Measurements from ENCODE around the gene DGKD. TPM values are rescaled to one million over a fixed set of nuclear protein-coding genes. Genes with fewer than 3 reads are reported as not detected.

Gene DGKD
- total and polyA plus RNA-seq, 5 experiments from 2014 or later: 29.3 to 315 (median 44.5) TPM

DNA sequence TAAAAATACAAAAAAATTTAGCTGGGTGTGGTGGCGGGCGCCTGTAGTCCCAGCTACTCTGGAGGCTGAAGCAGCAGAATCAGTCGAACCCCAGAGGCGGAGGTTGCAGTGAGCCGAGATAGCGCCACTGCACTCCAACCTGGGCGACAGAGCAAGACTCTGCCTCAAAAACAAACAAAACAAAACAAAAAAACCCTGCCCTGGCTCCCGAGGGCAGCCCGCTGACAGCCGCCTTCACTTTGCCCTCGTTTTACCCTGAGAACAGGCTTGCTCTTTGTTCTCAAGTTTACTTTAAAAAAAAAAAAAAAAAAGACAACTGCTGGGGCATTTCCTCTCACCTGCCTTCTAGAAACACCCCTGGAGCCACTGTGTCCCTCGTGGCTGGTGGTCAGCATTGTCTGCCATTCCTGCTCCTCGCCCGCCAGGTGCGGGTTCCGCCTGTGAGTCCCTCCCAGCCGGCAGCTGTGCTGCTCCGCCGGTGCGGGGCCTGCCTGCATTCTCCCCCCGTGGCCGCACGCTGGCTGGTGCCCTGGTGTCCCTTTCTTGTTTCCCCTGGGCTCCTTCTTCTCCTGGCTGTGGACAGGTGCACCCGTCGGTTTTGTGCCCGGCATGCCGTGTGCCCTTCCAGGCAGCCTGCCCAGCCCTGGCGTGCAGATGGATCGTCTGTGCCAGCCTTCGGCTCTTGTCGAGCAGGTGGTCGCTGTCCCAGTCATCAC is 106.6 kb downstream of the DGKD start:
- Mint-ChIP-seq H3K36me3 (peaks cover 4 to 89% (median 30%) of the 10 kb centered on the region in 3 donors), H3K9me3 (no peaks in the 10 kb centered on the region), H3K27ac (no peak overlapping the region), H3K4me3 (peak overlapping the region in 1 of 10 donors; percentile 6), H3K27me3 (no peaks in the 10 kb centered on the region), H3K4me1 (peaks cover 0 to 5% (median 1%) of the 10 kb centered on the region in 4 donors)
- POLR2A ChIA-PET: interaction anchor here (0.7 kb wide), 2 partner anchors 37 to 59 kb away, joined by 3 to 4 read pairs; no protein-coding TSS in a partner anchor
- ATAC-seq: no peak
- DNase-seq: no peak

DNA sequence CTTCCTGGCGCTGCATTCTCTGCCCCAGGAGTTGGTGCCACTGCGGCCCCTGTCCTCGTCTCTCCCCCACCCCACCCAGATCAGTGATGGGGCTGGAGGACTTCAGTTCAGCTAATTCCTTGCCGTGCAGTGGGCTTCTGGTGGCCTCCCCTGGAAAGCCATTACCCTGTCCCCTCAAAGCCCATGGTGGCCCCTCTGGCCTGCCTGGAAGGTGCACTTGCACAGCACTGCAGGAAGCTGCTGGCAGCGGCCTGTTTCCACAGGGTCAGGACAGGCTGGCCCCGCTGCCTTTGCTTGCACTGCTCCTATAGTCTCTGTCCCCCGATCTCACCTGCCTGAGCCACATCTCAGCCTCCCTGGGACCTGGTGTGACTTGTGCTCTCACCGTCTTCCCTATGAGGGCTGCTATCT is 107.2 kb downstream of the DGKD start:
- POLR2A ChIA-PET: no interaction called here
- DNase-seq (no peak), ATAC-seq (no peak)
- peaks cover 4 to 89% (median 32%) of the 10 kb centered on the region in 3 donors for H3K36me3 Mint-ChIP-seq
- H3K27me3 Mint-ChIP-seq: no peaks in the 10 kb centered on the region
- H3K9me3 Mint-ChIP-seq: no peaks in the 10 kb centered on the region
- no peak overlapping the region for H3K4me3 Mint-ChIP-seq
- H3K4me1 Mint-ChIP-seq: peaks cover 0 to 7% (median 1%) of the 10 kb centered on the region in 4 donors
- H3K27ac Mint-ChIP-seq: peak overlapping the region in 2 of 10 donors; percentile 52 to 74

DNA sequence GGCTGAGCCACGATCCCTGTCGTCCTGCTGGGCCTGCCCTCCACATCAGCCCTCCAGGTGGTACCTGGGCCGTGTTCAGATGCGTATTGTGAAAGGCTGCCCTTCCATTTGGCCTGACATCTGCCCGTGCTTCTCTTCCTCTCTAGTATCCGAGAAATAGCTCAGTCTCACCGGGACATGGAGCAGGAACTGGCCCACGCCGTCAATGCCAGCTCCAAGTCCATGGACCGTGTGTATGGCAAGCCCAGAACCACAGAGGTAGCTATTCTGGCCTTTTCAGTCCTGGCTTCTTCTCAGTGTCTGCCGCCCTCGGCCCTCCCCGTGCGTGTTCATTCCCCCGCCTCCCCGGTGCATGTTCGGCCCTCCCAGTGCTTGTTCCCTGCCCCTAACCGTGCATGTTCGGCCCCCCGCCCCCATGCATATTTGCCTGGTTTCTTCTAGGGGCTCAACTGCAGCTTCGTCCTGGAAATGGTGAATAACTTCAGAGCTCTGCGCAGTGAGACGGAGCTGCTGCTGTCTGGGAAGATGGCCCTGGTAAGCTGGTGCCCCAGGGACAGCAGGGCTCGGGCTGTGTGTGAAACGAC is 108.0 kb downstream of the DGKD start:
- POLR2A ChIA-PET: no interaction called here
- ATAC-seq (no peak), DNase-seq (no peak)
- Mint-ChIP-seq H3K36me3 (peaks cover 4 to 91% (median 35%) of the 10 kb centered on the region in 3 donors), H3K4me1 (peaks cover 0 to 6% (median 1%) of the 10 kb centered on the region in 4 donors), H3K27me3 (no peaks in the 10 kb centered on the region), H3K9me3 (no peaks in the 10 kb centered on the region), H3K27ac (peak overlapping the region in 5 of 10 donors; percentile 36 to 87 (median 67)), H3K4me3 (no peak overlapping the region)

DNA sequence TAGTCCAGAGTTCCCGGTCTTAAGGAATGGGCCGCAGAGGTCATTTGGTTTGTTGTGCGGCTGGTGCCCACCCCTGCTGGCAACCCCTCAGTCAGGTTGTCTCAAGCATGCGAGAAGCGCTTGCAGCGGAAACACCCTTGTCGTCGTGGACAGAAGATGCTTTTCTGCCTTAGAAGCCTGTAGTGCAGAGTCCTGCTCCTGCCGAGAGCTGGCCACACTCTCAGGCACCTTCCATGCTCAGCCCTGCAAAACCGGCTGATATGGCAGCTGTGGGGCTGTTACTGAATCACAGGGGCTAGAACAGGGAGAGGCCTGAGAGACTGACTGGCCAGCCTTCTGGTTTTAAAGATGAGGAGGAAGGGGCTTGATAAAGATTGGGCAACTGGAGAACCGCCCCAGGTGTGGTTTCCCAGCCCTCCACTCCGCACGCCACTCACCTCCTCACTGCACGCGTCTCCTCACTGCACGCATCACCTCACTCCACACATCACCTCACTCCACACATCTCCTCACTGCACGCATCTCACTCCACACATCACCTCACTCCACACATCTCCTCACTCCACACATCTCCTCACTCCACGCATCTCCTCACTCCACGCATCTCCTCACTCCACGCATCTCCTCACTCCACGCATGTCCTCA is 108.7 kb downstream of the DGKD start:
- no peaks in the 10 kb centered on the region for H3K27me3 Mint-ChIP-seq
- H3K9me3 Mint-ChIP-seq: no peaks in the 10 kb centered on the region
- peaks cover 0 to 4% (median 0%) of the 10 kb centered on the region in 4 donors for H3K4me1 Mint-ChIP-seq
- H3K27ac Mint-ChIP-seq: peak overlapping the region in 2 of 10 donors; percentile 62 to 70
- H3K36me3 Mint-ChIP-seq: peaks cover 4 to 90% (median 31%) of the 10 kb centered on the region in 3 donors
- ATAC-seq (no peak), DNase-seq (no peak)
- POLR2A ChIA-PET: no interaction called here
- H3K4me3 Mint-ChIP-seq: peak overlapping the region in 1 of 10 donors; percentile 76

DNA sequence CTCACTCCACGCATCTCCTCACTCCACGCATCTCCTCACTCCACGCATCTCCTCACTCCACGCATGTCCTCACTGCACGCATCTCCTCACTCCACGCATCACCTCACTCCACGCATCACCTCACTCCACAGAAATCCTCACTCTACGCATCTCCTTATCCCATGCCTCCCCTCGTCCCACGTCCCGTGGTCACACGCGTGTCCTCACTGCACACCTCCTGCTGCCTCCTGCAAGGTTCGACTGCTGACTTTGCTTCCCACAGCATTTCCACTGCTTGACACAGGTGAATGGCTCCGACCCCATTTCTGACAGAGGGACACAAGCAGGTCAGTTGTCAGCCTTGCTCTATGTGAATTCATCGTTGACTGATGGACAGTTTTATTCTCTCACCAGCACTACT is 109.3 kb downstream of the DGKD start:
- H3K9me3 Mint-ChIP-seq: no peaks in the 10 kb centered on the region
- POLR2A ChIA-PET: no interaction called here
- H3K4me1 Mint-ChIP-seq: peaks cover 0 to 7% (median 0%) of the 10 kb centered on the region in 4 donors
- H3K27ac Mint-ChIP-seq: peak overlapping the region in 3 of 10 donors; percentile 21 to 67 (median 59)
- ATAC-seq (no peak), DNase-seq (no peak)
- peaks cover 4 to 92% (median 31%) of the 10 kb centered on the region in 3 donors for H3K36me3 Mint-ChIP-seq
- no peak overlapping the region for H3K4me3 Mint-ChIP-seq
- no peaks in the 10 kb centered on the region for H3K27me3 Mint-ChIP-seq

DNA sequence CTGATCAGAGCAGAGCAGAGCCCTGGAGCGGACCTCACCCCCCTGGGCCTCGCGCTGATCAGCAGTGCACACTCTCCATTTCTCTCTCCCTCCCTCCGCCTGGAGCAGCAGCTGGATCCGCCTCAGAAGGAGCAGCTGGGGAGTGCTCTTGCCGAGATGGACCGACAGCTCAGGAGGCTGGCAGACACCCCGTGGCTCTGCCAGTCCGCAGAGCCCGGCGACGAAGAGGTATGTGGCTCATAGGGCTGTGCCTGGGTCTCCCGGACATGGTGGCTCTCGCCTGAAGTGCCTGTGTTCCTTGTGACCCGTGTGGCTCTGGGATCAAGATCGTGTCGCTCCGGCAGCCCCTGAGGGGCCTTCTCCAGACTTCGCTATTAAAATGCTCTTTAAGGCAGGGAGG is 109.8 kb downstream of the DGKD start:
- Mint-ChIP-seq H3K27me3 (no peaks in the 10 kb centered on the region), H3K9me3 (no peaks in the 10 kb centered on the region), H3K4me1 (peaks cover 0 to 7% (median 0%) of the 10 kb centered on the region in 4 donors), H3K4me3 (no peak overlapping the region), H3K27ac (peak overlapping the region in 3 of 10 donors; percentile 8 to 59 (median 59)), H3K36me3 (peaks cover 4 to 92% (median 32%) of the 10 kb centered on the region in 3 donors)
- ATAC-seq (no peak), DNase-seq (no peak)
- POLR2A ChIA-PET: interaction anchor here (0.6 kb wide), 1 partner anchor 39 kb away, joined by 3 read pairs; no protein-coding TSS in a partner anchor

DNA sequence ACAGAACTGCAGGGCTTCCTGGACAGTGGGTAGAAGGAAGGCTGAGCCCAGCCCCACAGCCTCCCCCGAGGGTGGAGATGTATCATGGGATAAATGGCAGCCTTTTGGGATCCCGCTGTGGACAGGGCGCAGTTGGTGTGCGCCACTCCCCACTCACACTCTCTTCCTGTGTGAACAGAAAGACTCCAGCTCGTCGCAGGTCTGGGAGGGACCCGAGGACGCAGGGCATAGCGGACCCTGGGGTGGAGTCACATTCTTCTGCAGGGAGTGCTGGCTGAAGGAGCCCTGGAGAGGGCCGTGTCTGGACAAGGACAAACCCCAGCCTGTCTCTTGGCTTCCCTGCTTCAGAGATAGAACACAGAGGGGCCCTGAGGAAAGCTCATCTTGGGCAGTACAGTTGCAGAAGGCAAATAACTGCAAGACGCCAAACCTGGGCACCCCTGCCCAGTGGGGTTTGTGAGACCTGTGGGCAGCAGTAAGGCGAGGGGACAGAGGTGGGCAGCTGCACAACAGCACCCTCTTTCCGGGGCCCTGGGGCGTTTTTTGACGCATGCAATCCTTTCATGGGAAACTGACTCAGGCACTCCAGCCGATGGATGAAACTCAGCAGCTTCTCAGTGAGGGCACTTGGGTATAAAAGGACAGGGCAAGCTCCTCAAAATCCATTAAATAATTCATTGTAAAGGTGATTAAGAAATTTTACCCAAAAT is 110.4 kb downstream of the DGKD start:
- no peaks in the 10 kb centered on the region for H3K9me3 Mint-ChIP-seq
- H3K36me3 Mint-ChIP-seq: peaks cover 4 to 92% (median 31%) of the 10 kb centered on the region in 3 donors
- DNase-seq: no peak
- H3K4me3 Mint-ChIP-seq: no peak overlapping the region
- POLR2A ChIA-PET: interaction anchor here (0.6 kb wide), 1 partner anchor 40 kb away, joined by 3 read pairs; no protein-coding TSS in a partner anchor
- H3K4me1 Mint-ChIP-seq: peaks cover 0 to 7% (median 0%) of the 10 kb centered on the region in 4 donors
- no peak for ATAC-seq
- H3K27ac Mint-ChIP-seq: peak overlapping the region in 2 of 10 donors; percentile 59 to 69
- no peaks in the 10 kb centered on the region for H3K27me3 Mint-ChIP-seq

DNA sequence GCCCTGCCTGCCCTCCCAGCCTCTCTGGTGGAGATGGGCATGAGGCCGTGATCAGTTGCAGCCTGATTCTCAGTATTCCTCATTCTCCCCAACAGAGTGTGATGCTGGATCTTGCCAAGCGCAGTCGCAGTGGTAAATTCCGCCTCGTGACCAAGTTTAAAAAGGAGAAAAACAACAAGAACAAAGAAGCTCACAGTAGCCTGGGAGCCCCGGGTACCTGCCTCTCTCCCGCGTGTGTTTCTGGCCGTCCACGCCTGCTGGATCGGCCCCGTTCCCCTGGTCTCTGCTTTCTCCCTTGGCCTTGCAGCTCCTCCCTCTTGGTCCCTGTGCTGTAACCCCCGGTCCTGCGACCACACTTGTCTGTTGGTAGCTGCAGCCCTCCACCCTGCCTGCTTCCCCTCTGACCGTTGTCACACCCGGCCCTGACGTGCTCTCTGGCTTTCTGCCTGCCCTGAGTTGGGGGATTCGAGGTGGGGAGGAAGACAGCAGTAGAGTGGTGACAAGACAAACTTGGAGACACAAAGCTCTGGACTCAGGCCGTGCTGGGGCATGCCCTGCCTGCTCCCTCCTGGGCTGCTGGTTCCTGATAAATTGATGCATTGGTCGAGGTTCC is 112.8 kb downstream of the DGKD start:
- DNase-seq: peak in 1 of 10 donors; percentile 45

DNA sequence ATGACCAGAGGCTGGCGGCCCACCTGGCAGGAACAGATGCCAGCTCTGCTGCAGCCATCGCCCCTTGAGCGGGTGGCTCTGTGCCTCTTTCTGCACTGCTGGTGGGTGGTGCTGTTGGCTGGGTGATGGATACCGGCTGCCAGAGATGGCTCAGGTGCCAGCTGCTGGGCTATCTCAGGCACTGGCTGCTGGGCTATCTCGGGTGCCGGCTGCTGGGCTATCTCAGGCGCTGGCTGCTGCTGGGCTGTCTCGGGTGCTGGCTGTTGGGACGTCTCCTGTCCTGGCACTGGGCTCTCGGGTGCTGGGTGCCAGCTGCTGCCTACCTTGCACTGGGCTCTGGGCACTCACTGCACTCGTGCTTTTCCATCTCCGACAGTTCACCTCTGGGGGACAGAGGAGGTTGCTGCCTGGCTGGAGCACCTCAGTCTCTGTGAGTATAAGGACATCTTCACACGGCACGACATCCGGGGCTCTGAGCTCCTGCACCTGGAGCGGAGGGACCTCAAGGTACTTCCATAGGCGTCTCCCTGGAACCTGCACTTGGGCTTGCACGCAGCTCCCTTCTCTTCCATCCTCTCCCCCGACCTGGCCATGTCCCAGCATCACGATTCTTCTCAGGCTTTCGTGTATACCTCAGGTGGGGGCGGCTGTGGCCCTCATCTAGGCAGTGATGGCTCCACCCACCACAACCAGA is 113.9 kb downstream of the DGKD start:
- Mint-ChIP-seq H3K27ac (peak overlapping the region in 6 of 10 donors; percentile 14 to 74 (median 64)), H3K4me3 (no peak overlapping the region), H3K36me3 (peaks cover 16 to 91% (median 49%) of the 10 kb centered on the region in 3 donors), H3K27me3 (no peaks in the 10 kb centered on the region), H3K4me1 (peaks cover 0 to 7% (median 0%) of the 10 kb centered on the region in 4 donors), H3K9me3 (peaks cover 0 to 2% (median 0%) of the 10 kb centered on the region in 9 donors)
- POLR2A ChIA-PET: no interaction called here
- ATAC-seq (no peak), DNase-seq (peak in 1 of 10 donors; percentile 46)

More for the DNA sequence above, 112.8 kb downstream of the DGKD start:
- no peaks in the 10 kb centered on the region for H3K27me3 Mint-ChIP-seq
- peak overlapping the region in 3 of 10 donors; percentile 3 to 72 (median 57) for H3K27ac Mint-ChIP-seq
- peaks cover 6 to 91% (median 46%) of the 10 kb centered on the region in 3 donors for H3K36me3 Mint-ChIP-seq
- peak overlapping the region in 1 of 10 donors; percentile 45 for H3K4me3 Mint-ChIP-seq
- no peak for ATAC-seq
- POLR2A ChIA-PET: no interaction called here
- peaks cover 0 to 7% (median 0%) of the 10 kb centered on the region in 4 donors for H3K4me1 Mint-ChIP-seq
- H3K9me3 Mint-ChIP-seq: no peaks in the 10 kb centered on the region

DNA sequence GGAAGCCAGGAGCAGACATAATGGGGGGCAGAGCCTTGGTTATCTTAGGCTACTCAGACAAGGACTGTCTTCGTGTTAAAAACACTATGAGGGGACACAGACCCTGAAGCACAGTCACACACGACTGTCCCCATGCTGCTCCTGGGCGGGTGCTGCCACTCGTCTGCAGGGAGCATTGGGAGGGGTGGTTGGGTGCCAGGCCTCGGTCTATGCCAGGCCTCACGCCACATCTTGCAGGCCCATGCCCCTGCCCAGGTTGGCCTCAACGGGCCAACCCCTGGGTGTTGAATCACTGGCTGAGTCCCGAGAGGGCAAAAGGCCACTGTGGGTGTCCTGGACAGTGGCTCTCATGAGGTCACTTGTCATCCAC is 114.4 kb downstream of the DGKD start:
- H3K27me3 Mint-ChIP-seq: no peaks in the 10 kb centered on the region
- POLR2A ChIA-PET: no interaction called here
- no peak for ATAC-seq

DNA sequence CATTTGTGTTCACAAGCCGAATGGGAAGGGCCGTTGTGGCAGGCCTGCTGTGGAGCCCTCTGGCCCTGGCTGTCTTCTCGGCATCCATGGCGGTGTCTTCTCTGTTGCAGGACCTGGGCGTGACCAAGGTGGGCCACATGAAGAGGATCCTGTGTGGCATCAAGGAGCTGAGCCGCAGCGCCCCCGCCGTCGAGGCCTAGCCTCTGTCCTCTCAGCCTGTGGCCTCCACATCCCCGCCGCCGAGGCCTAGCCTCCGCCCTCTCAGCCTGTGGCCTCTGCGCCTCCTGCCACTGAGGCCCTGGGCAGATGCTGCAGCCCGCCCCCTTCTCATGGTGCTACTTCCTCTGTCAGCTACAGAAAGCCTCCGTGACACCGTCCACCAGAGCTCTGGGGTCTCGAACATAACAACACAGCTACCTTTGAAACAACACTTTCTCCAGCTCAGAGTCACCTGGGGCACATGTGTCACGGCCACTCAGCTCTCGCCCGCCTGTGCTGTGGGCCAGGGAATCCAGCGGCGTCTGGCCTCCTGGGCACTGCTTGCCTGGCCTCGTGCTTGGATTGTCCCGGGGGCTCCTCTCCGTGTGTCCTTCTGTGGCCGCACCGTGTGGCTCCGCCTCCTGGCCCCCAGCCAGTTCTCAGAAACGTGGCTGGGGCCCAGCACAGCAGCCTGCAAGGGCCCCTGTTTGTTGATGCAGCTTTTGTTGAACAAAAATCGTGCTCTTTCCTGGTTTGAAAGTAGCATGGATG is 115.1 kb downstream of the DGKD start:
- no peak for ATAC-seq
- POLR2A ChIA-PET: no interaction called here
- Mint-ChIP-seq H3K36me3 (peaks cover 12 to 82% (median 39%) of the 10 kb centered on the region in 3 donors), H3K9me3 (peaks cover 0 to 2% (median 0%) of the 10 kb centered on the region in 9 donors), H3K27ac (peak overlapping the region in 1 of 10 donors; percentile 22), H3K4me3 (no peak overlapping the region), H3K4me1 (peaks cover 0 to 7% (median 0%) of the 10 kb centered on the region in 4 donors), H3K27me3 (no peaks in the 10 kb centered on the region)
- peak in 1 of 10 donors; percentile 48 for DNase-seq

More for the DNA sequence above, 114.4 kb downstream of the DGKD start:
- DNase-seq: peak in 1 of 10 donors; percentile 44
- peaks cover 0 to 2% (median 0%) of the 10 kb centered on the region in 9 donors for H3K9me3 Mint-ChIP-seq
- H3K36me3 Mint-ChIP-seq: peaks cover 13 to 89% (median 46%) of the 10 kb centered on the region in 3 donors
- no peak overlapping the region for H3K4me3 Mint-ChIP-seq
- peaks cover 0 to 5% (median 0%) of the 10 kb centered on the region in 4 donors for H3K4me1 Mint-ChIP-seq
- peak overlapping the region in 3 of 10 donors; percentile 57 to 64 (median 63) for H3K27ac Mint-ChIP-seq

All from naive thymus-derived CD8-positive, alpha-beta T cell (primary cell).